ENCODE measurements around the gene KAT2B.

KAT2B gene

DNA sequence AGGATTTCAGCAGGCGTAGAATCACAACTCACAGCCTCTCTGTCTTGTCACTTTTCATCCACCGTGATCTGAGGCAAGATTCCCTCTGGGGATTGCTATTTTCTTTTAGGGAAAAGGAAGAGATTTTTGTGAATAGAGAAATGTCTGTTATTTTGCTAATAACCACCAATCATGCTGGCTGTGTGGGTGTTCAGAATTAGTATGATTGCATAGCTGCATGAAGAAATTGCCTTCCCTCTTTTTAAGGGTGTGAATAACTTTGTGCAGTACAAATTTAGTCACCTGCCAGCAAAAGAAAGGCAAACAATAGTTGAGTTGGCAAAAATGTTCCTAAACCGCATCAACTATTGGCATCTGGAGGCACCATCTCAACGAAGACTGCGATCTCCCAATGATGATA, 60.8 kb downstream of the KAT2B start:
- DNase-seq: no peak

GRCh38 chr3:20103731-20104130, 63.5 kb downstream of the KAT2B start:
- no peak for DNase-seq

DNA sequence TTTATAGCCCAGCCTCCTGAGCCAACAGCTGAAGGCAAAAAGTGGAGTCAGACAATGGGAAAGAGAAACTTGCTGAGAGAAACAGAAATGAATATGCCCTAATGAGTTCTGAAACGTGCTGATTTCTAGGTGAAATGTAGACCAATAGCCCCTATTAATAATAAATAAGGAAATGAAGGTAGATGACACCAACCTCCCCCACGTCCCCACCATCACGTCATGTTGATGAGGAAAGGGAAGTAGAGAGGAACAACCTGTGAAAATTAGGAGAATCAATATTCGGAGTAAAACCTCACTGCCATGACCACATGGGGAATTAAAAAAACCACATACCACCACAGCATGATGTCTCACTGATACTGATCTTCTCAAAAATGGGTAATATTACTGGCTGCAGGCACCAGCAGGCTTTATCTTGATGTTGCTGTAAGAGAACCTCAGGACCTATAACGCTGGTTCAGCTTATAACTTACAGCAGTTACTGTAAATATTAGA, 64.0 kb downstream of the KAT2B start:
- DNase-seq: no peak

DNA sequence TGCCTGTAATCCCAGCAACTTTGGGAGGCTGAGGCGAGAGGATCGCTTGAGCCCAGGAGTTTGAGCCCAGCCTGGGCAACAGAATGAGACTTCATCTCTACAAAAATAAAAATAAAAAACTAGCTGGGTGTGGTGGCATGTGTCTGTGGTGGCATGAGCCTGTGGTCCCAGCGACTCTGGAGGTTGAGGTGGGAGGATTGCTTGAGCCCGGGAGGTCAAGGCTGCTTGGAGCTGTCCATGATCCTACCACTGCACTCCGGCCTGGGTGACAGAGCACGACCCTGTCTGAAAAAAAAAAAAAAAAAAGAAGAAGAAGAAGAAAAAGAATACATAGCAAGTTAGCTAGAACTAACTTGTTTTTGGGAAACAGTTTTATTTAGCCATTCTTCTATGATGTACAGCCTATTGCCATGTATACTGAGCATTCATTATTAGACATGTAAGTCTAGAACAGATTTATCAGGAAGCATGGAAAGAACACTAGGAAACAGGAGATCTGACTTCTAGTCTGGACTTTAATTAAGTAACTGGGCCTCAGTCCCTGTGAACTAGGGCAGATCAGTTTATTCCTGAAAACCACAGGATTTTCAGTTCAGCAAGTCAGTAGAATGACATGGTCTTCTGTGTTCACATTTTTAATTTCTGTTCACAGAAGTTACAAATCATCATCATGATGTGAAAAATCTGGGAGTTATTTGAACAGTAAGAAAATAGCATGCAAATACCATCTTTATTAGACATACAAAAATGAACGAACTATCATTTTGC, 65.5 kb downstream of the KAT2B start:
- no peak for DNase-seq

GRCh38 chr3:20107722-20108121, 67.5 kb downstream of the KAT2B start:
- DNase-seq: no peak

DNA sequence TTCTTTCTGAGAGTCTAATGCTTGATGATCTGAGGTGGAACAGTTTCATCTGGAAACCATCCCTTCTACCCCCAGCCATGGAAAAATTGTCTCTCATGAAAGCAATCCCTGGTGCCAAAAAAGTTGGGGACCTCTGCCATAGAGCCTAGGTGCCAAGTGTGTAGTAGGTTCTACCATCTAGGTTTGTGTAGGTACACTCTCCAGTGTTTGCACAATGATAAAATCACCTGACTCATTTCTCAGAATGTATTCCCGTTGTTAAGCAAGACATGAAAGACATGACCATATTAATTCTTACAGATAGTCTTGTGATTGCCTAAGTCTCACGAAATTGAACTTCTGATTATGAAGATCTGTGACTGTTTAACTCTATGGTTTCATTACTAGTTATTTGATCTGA, 68.6 kb downstream of the KAT2B start:
- DNase-seq: no peak

DNA sequence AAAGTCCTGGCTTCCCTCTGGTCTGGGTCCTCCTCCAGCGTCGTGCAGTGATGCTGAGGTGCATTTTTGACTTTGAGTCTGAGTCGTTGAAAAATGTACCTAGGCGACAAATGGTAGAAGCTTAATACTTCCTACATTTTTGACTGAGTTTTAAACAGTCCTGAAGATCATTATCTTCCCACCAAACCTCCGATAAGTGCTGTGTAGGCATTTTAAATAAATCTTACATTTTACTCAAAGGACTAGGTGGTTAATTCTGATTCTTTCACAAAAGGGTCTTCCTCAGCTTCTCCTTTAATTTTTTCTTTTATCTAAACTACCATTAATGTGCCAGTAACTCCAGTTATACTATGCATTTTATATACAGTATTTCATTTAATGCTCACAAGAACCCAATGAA, 70.6 kb downstream of the KAT2B start:
- DNase-seq: no peak

- DNase-seq: no peak
Observed at GRCh38 chr3:20111836-20112235, 71.6 kb downstream of the KAT2B start.

GRCh38 chr3:20121088-20121487, 80.8 kb downstream of the KAT2B start:
- DNase-seq: no peak

- DNase-seq: no peak
Observed at GRCh38 chr3:20123131-20123652, 82.9 kb downstream of the KAT2B start.

DNA sequence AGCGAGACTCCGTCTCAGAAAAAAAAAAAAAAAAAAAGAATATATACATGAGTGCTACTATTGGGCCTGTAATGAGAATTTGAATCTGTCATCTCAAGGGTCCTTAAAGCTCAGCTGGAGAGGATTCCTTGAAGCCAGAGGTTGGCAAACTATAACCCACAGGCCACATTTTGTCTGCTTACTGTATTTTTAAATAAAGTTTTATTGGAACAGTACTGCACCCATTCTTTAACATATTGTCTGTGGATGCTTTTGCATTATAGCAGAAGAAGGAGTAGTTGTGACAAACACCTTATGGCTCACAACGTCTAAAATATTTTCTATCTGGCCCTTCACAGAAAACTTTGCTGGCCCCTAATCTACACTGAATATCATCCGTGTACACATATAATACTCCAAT, 85.0 kb downstream of the KAT2B start:
- no peak for DNase-seq

DNA sequence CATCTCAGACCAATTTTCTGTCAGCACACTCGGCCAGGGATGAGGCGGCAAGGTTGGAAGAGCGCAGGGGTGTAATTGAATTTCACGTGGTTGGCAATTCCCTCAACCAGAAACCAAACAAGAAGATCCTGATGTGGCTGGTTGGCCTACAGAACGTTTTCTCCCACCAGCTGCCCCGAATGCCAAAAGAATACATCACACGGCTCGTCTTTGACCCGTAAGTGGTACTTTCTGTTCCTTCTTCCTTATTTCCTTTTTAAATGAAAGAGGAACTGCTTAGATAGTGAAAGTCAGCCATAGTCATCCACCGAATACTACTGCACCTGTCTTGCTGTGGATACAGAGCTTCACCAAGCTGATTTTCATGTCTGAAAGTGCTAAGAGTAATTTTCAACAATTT, 85.7 kb downstream of the KAT2B start:
- DNase-seq: no peak

DNA sequence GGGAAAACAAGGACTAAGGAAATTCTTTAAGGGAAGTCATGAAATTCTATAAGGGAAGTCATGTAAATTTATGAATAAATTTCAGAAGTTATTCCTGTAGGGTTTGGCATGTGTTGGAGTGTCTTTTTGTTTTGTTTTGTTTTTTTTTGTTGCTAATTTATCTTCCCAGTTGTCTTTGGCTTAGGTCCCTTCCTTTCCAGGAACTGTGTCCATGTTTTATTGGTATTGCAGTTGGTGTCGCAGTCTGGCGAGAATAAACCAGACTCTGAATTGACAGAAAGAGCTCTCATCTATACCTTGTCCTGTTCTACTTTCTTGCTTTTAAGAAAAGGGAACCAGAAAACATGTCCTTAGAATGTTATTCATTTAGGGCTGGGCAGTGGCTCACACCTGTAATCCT, 88.1 kb downstream of the KAT2B start:
- no peak for DNase-seq

DNA sequence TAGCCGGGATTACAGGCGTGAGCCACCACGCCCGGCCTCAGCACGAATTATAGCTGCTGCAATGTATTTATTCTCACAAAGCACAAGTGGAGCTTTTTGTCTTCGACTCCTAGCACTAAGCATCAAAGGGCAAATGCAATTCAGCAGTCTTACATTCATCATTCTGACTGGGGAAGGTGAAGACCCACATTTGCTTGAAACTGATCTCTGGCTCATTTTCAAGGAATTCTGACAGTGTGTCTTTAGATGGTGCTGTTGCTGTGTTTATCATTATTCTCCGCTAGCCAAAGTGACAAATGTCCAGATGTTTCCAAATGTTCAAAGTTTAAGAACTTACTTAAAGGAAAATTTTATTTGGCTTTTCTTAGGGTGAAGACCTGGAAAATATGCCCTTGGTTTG, 89.9 kb downstream of the KAT2B start:
- peak in 1 of 2 experiments; percentile 19 for DNase-seq

DNA sequence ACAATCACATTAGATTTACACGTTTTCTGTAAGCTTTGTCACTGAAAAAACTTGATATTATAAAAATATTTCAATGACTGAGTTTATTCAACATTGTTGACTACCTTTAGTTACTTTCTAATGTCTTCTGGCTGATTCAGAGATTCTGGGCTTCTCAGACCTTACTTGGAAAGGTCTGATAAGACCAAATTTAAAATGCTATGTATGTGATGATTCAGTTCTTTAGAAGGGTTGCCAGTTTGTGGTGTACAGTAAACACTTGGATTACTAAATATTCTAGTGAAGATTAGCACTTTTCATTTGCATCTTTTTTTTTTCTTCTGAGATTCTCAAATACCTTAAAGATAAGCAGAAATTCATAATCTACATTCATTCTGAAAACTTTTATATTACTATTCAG, 96.0 kb downstream of the KAT2B start:
- no peak for DNase-seq

DNA sequence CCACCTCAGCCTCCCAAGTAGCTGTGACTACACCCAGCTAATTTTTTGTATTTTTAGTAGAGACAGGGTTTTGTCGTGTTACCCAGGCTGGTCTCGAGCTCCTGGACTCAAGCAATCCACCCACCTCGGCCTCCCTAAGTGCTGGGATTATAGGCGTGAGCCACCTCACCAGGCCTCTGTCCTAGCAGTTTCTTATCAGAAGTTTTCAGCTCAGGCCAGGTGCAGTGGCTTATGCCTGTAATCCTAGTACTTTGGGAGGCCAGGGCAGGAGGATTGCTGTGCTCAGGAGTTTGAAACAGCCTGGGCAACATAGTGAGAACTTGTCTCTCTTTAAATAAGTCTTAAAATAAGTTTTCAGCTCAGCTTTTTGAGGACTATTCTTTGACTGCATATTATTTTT, 97.4 kb downstream of the KAT2B start:
- no peak for DNase-seq

GRCh38 chr3:20140881-20141280, 100.6 kb downstream of the KAT2B start:
- DNase-seq: no peak

GRCh38 chr3:20141316-20141715, 101.1 kb downstream of the KAT2B start:
- DNase-seq: peak in 1 of 2 experiments; percentile 33

- DNase-seq: peak in 1 of 2 experiments; percentile 5
Observed at GRCh38 chr3:20141851-20142250, 101.6 kb downstream of the KAT2B start.

GRCh38 chr3:20142517-20142916, 102.3 kb downstream of the KAT2B start:
- DNase-seq: no peak

GRCh38 chr3:20143519-20143918, 103.3 kb downstream of the KAT2B start:
- no peak for DNase-seq

DNA sequence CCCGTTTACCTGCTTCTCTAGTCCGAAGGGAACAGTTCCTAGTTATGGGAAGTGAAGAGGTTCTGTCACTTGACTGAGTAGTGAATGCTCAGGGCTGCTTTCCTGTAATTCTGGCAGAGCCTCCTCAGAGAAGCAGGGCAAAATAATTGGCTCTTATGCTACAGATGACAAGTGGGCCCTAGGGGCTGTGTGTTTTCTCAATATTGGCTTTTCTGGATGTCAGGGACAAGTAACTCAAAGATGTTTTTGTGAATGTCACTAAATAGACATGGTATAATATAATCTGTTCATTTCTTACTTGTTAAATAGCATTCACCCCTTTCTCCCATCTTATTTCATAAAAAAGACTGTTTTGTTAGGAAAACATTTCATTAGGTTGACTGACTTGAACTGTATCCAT, 105.6 kb downstream of the KAT2B start:
- peak in 1 of 2 experiments; percentile 30 for DNase-seq

DNA sequence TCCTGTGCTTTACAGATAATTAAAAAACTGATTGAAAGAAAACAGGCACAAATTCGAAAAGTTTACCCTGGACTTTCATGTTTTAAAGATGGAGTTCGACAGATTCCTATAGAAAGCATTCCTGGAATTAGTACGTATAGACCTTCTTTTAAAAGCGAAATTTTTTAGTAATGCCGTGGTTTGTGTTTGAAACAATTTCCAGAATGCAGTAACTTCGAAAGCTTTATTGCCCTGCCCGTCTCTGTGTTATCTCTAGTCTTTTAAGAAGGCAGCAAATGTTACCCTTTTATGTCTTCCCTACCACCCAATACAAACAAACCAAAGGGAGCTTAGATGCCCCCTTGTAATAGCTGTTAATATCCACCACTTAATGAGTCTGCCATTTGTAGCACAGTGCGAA, 106.1 kb downstream of the KAT2B start:
- no peak for DNase-seq

DNA sequence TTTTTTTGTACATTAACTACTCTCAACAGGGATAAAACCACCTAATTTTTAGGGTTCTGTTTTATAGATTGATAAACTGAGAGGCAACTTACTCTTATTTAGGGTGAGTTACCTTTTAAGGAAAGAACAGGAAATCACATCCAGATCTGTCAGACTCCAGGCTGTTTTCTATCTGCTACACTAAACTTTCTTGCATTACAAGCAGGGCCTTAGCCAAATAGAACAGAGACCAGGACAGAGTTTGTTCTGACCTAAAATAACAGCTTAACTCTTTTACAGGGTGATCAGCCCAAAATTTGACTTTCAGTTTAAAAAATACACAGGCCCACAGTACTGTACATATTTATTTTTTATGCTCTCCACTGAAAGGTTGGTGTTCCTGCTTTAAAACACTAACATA, 107.1 kb downstream of the KAT2B start:
- no peak for DNase-seq

GRCh38 chr3:20148466-20148865, 108.2 kb downstream of the KAT2B start:
- DNase-seq: peak in 1 of 2 experiments; percentile 35
